NCI-H187 (cell line): Measurements from ENCODE around the gene RFX8.

Experiments used
- DNase-seq, 2 experiments: peaks; one replicate each; lab custom pipeline; 2025; lab: John Stamatoyannopoulos, UW

The RFX8 gene

DNA sequence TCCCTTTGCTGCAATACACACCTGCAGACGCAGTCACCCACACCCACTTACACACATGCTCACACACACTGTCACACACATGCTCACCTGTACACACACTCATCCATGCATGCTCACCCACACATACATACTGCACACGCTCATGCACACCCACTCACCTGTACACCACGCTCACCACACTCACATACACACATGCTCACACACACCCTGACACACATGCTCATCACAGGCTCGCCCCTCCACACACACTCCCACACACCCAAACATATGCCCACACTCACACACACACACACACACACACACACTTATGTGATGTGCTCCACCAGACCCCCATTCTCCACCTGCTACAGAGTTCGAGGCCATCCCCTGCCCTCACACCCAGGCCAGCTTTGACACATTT lies 64.8 kb downstream of the RFX8 start:
- DNase-seq = no peak

- no peak for DNase-seq
Measured at GRCh38 chr2:101409699-101410098, 65.2 kb downstream of the RFX8 start.

DNA sequence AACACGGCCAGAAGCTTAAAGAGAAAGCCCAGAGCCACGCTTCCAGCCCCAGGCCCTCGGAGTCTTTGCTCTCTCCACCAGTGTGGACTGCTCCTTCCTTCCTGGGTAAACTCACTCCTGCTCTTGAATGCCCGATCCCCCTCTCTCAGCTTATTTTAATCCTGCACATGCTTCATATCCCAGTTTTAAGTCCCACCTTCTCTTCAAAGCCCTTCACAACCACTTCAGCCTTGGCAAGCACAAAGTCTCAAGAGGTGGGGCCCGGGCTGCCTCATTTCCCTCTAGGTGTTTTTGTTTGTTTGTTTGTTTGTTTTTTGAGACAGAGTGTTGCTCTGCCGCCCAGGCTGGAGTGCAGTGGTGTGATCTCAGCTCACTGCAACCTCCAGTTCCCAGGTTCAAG lies 66.0 kb downstream of the RFX8 start:
- DNase-seq = no peak

GRCh38 chr2:101405351-101405899 lies 69.5 kb downstream of the RFX8 start:
- no peak for DNase-seq

DNA sequence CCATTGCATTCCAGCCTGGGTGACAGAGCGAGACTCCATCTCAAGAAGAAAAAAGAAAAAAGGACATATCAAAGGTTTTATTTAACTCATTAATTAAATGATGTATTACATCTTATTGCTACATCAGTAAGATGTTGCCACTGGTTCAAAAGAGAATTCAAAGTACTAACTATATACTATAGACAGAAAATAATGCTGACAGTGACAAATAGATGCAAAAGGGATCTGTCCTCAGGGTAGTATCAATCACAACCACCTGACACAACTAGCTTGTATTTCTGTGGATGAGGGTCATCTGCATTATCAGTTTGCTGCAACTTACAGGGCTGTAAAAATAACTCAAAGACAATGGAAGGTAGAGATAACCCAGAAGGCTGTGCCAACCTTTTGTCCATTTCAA lies 71.2 kb downstream of the RFX8 start:
- DNase-seq = no peak

GRCh38 chr2:101402630-101403029 lies 72.3 kb downstream of the RFX8 start:
- no peak for DNase-seq

- DNase-seq = no peak
Measured at GRCh38 chr2:101401906-101402305, 73.0 kb downstream of the RFX8 start.

GRCh38 chr2:101401326-101401665 lies 73.6 kb downstream of the RFX8 start:
- no peak for DNase-seq

DNA sequence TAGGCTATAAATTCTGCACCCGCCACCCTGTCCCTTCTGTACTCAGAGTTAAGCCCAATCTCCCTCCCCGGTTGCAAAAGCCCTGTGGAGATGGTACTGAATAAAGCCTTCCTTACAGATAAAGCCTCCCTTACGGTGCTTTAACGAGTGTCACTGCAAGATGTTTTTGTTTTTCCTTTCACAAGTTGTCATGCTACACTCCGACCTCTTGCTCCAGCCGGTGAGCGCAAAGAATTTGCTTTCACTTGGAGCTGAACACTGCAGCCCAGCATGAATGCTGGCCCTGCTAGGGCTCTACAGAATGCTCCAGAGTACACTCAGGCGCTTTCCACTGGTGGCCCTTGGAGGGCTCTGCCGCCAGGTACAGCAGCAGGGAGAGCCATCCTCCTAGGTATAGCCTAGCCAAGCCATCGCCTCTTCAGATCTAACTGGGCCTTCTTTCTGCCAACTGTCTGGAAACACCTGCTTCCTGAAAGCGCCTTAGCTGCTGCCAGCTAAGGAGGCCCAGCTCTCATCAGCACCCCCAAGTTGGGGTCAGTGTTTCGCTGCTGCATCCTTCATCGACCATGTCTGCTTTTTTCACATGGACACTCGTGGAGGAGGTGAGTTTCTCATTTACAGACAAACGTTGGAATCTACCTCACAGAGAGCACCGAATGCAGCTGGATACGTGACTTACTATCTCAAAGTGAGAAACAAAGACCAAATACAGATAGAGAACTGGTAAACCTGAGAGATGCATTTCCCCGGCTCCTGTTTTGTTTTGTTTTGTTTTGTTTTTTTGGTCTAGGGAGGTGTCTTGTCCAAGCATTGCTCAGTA lies 74.2 kb downstream of the RFX8 start:
- no peak for DNase-seq

DNA sequence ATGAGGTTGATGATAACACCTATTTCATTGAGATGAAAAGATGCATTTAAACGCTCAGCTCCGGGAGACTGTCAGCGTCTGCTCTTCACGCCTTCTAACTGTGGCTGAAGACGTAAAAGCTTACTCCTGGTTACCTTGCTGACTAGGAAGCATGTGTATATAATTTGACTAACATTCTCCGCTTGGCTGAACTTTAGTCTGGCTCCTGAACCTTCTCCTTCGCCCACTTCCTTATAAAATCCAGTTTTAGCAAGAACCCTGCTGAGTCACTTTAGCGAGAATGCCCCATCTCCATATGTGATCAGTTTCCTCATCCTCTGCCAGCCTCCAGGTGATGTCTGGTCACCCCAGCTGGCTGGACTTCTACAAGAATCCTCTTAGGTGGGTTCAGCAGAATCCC lies 74.9 kb downstream of the RFX8 start:
- no peak for DNase-seq

DNA sequence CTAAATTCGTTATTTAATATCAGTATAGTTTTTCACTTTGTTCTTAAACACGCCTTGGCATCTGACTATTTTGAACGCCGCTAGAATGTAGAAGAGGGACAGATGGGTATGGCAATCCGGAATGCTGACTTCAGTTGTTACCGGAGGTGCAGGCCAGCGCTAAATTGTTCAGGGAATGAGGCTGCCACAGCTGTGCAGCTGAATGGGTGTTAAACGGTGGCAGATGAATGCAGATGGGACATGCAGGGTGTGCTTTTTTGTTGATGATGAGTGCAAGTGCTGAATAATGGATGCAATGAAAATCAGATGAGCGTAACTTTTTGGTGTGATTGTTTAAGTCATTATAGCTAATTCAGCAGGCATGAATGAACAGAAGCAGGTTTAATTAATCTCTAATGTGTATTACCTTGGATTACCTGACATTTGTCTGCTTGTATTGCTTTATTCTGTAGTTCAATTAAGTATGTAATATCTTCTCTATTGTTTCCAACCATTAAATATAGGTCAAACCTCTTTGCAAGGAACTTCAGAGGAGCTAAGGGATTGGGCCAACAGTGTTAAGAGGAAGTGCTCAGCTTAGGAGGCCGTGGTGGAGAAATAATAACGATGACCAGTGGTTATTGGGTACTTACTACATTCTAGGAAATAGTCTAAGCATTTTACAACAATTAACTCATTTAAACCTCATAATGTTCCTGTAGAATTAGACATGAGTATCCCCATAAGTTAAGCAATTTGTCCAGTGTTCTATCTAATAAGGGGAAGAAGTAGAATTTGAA lies 75.7 kb downstream of the RFX8 start:
- DNase-seq = no peak

GRCh38 chr2:101398116-101398821 lies 76.6 kb downstream of the RFX8 start:
- DNase-seq = no peak

DNA sequence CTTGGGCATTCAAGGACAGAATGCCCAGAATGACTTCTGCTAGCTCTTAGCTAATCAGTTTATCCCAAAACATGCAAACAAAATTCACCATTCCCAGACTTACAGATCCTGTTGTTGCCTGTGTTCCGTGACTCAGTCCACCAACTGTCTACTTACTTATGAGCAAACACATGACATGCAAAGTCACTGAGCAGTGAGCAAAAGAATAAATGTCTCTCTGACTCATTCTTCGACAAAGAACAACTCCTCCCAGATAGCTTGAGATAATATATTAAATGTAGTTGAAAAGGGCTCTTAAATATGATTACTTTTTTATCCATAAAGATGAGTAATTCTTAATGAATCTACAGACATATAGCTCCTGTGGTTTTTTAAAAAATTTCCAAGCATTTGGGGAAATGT lies 78.6 kb downstream of the RFX8 start:
- DNase-seq = no peak

GRCh38 chr2:101395545-101396315 lies 79.2 kb downstream of the RFX8 start:
- no peak for DNase-seq

DNA sequence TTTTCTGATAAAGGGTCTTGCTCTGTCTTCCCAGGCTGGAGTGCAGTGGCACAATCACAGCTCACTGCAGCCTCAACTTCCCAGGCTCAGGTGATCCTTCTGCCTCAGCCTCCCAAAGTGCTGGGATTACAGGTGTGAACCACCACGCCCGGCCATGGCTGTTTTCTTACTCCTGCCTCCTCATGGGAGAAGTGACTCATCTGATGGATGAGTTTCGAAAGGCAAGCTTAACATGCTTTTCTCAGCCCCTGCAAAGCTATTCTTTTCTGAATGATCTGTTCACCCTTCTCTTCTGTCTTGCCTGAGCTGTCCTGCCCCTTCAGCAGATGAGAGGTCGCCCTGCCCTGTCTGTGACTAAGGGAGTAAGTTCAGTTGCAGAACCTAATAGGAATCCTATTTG lies 86.7 kb downstream of the RFX8 start:
- DNase-seq = no peak

GRCh38 chr2:101387151-101387834 lies 87.6 kb downstream of the RFX8 start, which contains the start of gene CREG2:
Gene CREG2 (minus strand): TSS chr2:101387503. CDS start chr2:101387457, 46 bp downstream.
- DNase-seq = no peak

GRCh38 chr2:101386599-101387150 lies 88.2 kb downstream of the RFX8 start:
- no peak for DNase-seq

DNA sequence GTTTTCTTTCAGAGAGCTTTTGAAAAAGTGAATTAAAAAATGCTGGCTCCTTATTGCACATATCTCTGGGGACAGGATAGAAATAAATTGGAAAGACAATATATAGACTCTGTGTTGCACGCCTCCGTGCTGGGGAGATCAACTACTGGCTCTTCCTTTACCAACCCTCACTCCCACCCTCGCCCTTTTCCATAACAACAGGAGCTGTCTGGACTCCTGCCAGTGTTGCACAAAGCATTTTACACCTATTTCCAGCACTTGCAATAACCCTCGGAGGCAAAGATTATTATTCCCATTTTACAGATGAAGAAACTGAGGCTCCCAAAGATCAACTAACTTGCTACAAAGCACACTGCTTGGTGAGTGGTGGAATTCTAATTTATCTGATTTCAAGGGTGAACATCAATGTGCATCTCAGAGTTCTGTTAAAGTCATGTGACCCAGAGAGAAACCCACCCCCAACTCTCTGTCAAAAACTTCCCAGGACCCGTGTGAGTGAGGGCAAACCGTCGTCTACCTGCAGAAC lies 91.8 kb downstream of the RFX8 start:
- no peak for DNase-seq

- no peak for DNase-seq
Measured at GRCh38 chr2:101382442-101382841, 92.5 kb downstream of the RFX8 start.

DNA sequence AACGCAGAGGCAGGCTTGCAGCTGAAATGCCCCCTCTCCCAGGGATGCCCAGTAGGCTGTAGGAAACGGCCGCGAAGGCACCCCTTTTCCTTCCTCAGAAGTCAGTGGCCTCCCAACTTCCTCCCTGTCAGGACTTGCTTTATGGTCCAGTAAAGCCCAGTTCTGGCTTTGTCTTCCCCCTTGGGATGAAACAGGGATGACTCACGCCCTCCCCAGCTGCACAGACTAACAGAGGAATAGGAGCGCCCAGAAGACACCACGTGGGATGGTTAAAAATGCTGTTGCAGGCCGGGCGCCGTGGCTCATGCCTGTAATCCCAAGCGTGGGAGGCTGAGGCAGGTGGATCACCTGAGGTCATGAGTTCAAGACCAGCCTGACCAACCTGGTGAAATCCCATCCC lies 94.5 kb downstream of the RFX8 start:
- no peak for DNase-seq

GRCh38 chr2:101379091-101379490 lies 95.8 kb downstream of the RFX8 start:
- no peak for DNase-seq
